Bronchial epithelial cell (primary cell): Measurements from ENCODE around the gene TMED1. TPM values are rescaled to one million over a fixed set of nuclear protein-coding genes. Genes with fewer than 3 reads are reported as not detected.

Source experiments
- DNase-seq: peaks from one replicate; pipeline ENCODE4 v3.0.0-alpha.2; 2010; ENCODE audit warnings: low read depth
- FAIRE-seq: peaks from 2 replicates; lab custom pipeline; 2011; peaks lifted over from hg19 to GRCh38; lab: Jason Lieb, UNC
- H3K27me3 ChIP-seq: 2 replicates; pipeline ENCODE4 v1.5.1; 2011; ENCODE audit warnings: low read length; ENCODE audit not compliant: control insufficient read depth, insufficient read depth
- H3K36me3 ChIP-seq: 2 replicates; pipeline ENCODE4 v1.5.1; 2011; ENCODE audit warnings: low read length; ENCODE audit not compliant: control insufficient read depth, insufficient read depth
- H3K4me3 ChIP-seq: 2 replicates; pipeline ENCODE4 v1.5.1; 2011; ENCODE audit warnings: mild to moderate bottlenecking, low read depth, low read length, control low read depth
- total RNA-seq: library from RNA; depleted of rRNA; stranded (reverse); fragments of >200 nt; gene quantifications from 2 replicates; pipeline ENCODE4 v1.2.1, GENCODE V29; 2014
- TF ChIP-seq, protein P1 (sequence below): IDR thresholded peaks from 2 replicates; pipeline ENCODE4 v1.5.1; 2011; ENCODE audit warnings: mild to moderate bottlenecking, moderate library complexity, low read length, control low read depth, inconsistent platforms; ENCODE audit not compliant: insufficient read depth, severe bottlenecking

The TMED1 gene
- total RNA-seq, 1 donor from 2014 or later = 45.3 TPM

DNA sequence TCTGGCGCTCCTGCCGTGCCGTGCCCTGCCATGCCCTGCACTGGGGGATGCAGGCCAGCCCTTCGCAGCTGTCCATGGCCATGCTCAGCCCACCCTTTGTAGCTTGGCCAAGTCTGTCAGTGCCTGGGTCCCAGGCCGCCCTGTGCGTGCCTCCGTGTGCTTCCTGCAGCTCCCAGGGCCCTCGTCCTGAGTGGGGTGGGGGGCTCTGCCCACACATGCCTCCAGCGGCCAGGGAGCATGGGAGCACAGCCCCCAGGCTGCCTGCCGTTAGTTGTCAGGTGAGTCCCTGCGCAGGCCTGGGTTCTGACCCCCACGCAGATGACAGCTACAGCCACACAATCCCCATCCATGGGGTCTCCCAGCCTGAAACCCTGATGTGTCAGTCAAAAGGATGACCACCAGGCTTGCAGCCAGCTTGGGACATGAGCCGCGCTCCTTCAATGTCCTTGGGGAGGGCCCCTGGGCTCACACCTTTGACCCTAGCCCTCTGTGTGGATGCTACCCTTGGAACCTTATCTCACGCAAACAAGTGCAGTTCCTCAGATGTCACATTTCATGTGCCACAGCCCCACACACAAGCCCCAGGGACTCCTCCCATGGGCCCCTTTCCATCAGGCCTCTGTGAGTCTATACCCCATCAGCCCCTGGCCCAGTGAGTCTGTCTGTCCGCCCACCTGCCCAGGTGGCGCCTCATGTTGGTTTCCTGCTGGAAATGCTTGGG lies 24.5 kb downstream of the TMED1 start:
- Histone ChIP-seq H3K27me3 (no peaks in the 10 kb centered on the region), H3K36me3 (peaks cover 24% of the 10 kb centered on the region), H3K4me3 (no peak overlapping the region)
- no peak for DNase-seq
- FAIRE-seq = no peak
- TF ChIP-seq, protein P1, sequence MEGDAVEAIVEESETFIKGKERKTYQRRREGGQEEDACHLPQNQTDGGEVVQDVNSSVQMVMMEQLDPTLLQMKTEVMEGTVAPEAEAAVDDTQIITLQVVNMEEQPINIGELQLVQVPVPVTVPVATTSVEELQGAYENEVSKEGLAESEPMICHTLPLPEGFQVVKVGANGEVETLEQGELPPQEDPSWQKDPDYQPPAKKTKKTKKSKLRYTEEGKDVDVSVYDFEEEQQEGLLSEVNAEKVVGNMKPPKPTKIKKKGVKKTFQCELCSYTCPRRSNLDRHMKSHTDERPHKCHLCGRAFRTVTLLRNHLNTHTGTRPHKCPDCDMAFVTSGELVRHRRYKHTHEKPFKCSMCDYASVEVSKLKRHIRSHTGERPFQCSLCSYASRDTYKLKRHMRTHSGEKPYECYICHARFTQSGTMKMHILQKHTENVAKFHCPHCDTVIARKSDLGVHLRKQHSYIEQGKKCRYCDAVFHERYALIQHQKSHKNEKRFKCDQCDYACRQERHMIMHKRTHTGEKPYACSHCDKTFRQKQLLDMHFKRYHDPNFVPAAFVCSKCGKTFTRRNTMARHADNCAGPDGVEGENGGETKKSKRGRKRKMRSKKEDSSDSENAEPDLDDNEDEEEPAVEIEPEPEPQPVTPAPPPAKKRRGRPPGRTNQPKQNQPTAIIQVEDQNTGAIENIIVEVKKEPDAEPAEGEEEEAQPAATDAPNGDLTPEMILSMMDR = no peak

DNA sequence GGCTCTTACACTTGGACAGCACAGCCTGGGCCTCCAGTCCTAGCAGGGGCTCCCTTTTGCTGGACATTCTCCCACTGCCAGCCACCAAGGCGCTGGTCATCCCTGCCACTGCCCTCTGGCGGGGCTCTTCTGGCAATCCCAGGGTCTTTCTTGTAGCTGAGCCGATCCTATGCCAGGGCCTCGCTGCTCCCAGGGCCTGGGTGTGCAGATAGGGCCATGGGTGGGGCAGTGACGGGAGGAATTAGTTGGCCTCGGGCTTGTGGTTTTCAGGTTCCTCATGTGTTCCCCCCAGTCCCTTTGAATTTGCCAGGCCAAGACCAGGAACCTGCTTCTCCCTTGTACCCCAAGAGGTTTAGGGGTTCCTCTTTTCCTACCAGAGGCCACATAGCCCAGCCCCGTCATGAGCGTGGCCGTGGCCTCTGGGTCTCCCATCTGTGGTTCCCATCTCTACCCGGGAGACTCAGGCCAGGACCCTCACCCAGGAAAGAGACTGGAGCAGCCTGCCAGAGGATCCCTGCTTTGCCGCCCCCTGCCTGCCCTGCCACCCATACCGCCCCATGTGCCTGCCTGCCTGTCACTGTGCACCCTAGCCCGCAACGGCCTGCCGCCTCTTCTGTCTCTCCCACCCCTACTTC lies 26.2 kb downstream of the TMED1 start:
- DNase-seq (no peak), FAIRE-seq (no peak)
- TF ChIP-seq, protein P1 = no peak
- Histone ChIP-seq H3K4me3 (no peak overlapping the region), H3K36me3 (peaks cover 24% of the 10 kb centered on the region), H3K27me3 (no peaks in the 10 kb centered on the region)

DNA sequence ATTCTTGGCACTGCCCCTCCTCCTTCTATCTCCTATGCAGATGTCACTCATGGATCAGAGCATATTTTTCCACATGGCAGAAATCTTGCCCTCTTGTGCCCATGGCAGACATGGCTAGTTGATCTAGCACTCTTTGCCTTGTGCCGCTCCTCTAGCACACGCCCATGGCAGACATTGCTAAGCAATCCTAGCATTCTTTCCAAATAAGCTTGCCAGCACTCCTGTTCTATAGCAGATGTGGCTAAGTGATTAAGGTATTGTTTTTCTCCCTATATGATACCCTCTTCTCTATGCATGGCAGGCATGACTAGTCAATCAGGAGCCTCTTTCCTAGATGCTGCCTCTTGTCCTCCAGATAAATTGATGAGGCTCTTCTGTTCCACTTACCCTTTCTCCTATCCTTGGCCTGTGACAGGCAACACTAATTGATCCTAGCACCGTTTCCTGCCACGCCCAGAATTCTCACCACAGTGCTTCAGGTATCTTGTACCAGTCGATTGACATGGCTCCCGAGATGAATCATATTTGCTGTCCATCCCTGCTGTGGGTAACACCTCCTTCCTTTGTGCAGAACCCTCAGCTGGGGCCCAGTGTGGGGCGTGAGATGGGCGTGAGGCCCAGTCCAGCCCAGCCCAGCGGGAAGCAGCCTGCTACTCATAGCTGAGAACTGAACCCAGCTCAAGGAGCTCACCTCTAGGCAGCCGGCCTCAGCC lies 26.9 kb downstream of the TMED1 start:
- TF ChIP-seq, protein P1 = no peak
- FAIRE-seq (peak; percentile 50), DNase-seq (peak; percentile 84)
- Histone ChIP-seq H3K4me3 (no peak overlapping the region), H3K36me3 (peaks cover 24% of the 10 kb centered on the region), H3K27me3 (no peaks in the 10 kb centered on the region)

DNA sequence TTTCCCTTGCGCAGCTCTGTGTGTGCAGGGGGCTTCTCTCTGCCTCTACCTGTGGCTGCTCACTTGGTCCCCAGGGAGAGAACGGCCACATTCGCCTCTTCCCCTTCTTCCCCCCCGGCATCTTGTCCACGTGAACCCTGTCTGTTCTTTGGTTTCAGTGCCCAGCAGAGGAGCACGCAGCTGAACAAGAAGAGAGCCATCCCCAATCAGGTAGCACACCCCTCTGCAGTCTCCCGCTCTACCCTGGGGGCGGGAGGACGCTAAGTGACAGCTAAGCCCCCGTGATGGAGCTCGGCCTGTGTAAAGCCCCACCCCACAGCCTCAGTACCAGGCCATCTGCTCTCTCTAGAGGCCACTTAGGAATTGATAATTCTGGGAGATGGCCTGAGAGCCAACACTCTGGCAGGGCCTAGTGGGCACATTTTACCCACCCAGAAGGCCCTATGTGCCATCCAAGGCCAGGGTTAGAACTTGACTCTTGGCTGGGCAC lies 30.2 kb downstream of the TMED1 start:
- DNase-seq (no peak), FAIRE-seq (no peak)
- no peaks in the 10 kb centered on the region for H3K27me3 ChIP-seq
- peaks cover 23% of the 10 kb centered on the region for H3K36me3 ChIP-seq
- TF ChIP-seq, protein P1 = no peak
- no peak overlapping the region for H3K4me3 ChIP-seq

DNA sequence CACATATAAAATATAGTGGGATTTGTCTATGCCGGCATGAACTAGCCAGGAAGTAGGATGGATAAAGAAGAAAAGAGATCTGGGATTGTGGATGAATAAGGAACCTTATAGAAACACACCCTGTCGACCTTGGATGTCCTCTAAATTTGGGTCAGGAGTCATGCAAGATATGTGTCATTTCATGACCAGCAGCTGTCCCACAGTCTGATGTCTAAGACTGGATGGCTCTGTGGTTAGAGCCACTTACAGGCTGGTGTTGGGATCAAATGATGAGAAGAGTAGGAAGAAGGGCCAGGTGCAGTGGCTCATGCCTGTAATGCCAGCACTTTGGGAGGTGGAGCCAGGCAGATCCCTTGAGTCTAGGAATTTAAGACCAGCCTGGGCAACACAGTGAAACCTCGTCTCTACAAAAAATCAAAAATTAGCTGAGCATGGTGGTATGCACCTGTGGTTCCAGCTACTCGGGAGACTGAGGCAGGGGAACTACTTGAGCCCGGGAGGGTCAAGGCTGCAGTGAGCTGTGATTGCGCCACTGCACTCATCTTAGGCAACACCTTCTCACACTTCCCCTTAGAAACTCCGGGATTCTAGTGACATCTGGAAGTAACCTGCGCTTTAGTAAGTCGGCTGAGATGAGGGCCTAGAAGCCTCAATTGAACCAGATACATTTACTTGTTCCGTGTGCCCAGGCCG lies 30.8 kb downstream of the TMED1 start:
- no peaks in the 10 kb centered on the region for H3K27me3 ChIP-seq
- H3K4me3 ChIP-seq = no peak overlapping the region
- peaks cover 23% of the 10 kb centered on the region for H3K36me3 ChIP-seq
- peak; percentile 32 for FAIRE-seq
- TF ChIP-seq, protein P1 = no peak
- DNase-seq = no peak
